22Rv1 (cell line): ENCODE measurements around the gene MR1.

ENCODE experiments used
- CTCF ChIP-seq: fragments of 450-650 bp; IDR thresholded peaks from 2 replicates; pipeline ENCODE4 v1.5.1; 2017; ENCODE audit warnings: mild to moderate bottlenecking
- ZFX ChIP-seq: fragments of 450-650 bp; IDR thresholded peaks from 2 replicates; pipeline ENCODE4 v1.6.1; 2017; ENCODE audit warnings: antibody characterized with exemption, borderline replicate concordance

DNA sequence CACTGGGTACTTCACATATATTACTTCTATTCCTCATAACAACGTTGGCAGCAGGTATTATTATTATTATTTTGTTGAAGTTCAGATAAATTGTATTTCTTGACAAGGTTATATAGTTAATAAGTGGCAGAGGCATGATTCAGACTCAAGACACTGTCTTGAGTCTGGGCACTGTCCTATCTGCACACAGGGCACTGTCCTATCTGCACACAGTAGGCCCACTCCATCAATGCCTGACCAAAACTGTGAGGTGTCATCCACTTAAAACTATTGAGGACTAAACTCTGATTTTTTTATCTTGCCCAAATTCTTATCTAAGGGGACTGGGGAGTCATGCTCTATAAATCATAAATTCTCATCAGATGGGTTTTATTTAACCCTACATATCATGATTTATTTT is 30.9 kb downstream of the MR1 start:
- no peak for TF ChIP-seq CTCF
- TF ChIP-seq ZFX, result no peak
